Activated CD8-positive, alpha-beta memory T cell treated with anti-CD3 and anti-CD28 coated beads, Interleukin-2, amount 50 U/mL, for 24 hours (primary cell): ENCODE results near the gene NHLRC4.

ENCODE experiments used
- DNase-seq: peaks from one replicate; pipeline ENCODE4 v3.0.0-alpha.2; 2020; ENCODE audit errors: extremely low read depth

The NHLRC4 gene

DNA sequence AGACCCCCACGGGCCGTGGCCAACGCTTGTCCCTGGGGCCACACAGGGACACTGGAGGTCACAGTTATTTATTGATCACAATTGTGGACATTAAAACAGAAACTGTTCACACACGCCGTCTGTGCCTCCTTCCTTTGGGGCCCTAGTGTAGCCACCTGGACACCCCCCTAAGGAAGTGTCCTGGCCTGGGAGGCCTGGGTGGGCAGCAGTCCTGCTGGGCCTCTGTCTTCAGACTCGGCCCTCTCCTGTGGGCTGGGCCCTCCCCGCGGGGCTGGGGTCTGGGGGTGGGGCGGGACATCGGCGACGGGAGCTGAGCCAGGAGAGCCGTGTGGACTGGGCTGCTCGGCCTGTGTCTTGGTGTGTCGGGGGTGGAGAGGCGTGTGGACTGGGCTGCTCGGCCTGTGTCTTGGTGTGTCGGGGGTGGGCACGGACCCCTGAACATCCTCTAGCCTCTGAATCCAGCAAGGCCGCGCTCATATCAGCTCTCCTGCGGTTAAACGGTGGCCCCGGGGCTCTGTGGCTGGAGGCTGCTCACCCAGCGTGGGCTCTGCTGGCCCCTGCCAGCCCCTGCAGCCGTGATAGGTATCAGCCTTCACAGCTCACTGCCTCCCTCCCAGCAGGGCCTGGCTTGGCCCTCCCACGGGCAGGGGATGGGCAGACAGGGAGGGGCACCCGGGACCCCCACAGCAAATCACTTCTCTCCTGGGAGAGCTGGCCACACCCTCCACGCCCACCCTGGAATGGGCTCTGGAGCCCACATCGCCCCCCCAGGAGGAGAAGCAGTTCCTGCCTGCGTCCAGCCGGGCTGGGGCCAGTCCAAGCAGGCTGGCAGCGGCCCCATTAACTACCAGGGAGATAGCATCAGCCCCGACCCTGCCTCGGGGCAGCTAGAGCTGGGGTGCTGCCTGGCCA, 1.1 kb upstream of the NHLRC4 start:
- DNase-seq = no peak

GRCh38 chr16:567373-568256, 810 bp downstream of the NHLRC4 start:
- DNase-seq = no peak

- no peak for DNase-seq
Observed at GRCh38 chr16:568401-569258, 1.8 kb downstream of the NHLRC4 start.

DNA sequence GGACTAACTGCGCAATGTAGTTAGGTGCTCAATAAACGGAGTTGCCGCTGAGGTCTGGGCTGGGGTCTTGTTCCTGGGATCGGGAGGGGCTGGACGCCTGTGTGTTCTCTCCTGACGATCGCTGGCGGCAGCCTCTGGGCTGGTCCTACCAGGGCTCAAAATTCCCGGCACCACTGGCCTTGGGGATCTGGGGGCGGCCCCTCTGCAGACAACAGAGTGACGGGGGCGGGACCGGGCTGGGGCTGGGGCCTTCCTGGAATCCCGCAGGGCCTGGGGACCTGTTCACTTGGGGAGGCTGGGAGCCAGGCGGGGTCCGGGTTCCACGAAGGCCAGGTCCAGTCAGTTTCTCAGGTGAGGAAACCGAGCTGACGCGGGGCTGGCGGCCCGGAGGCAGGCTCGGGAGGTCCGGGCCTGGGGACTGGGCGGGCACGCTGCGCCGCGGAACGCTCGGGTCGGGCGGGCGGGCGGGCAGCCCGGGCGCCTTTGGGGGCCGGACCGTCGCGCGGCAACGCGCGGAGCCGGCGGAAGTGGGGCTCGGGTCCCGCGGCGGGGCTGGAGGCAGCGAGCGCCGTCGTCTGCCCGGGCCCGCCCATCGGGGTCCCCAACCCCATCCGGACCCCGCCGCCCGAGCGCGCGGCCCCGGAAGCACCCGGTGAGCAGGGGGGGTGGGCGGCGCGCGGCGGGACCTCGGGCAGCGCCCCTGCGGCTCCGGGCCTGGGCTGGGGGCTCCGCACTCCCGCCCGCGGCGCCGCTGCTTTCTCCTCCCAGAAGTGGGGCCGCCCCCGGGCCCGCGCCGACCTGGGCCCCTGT, 2.8 kb downstream of the NHLRC4 start, which contains the start of gene PIGQ:
PIGQ (plus strand) TSS at position 524 of the 810 bp plus-strand sequence. CDS start 4,107 bp downstream, outside the sequence.
- DNase-seq = peak; percentile 15

DNA sequence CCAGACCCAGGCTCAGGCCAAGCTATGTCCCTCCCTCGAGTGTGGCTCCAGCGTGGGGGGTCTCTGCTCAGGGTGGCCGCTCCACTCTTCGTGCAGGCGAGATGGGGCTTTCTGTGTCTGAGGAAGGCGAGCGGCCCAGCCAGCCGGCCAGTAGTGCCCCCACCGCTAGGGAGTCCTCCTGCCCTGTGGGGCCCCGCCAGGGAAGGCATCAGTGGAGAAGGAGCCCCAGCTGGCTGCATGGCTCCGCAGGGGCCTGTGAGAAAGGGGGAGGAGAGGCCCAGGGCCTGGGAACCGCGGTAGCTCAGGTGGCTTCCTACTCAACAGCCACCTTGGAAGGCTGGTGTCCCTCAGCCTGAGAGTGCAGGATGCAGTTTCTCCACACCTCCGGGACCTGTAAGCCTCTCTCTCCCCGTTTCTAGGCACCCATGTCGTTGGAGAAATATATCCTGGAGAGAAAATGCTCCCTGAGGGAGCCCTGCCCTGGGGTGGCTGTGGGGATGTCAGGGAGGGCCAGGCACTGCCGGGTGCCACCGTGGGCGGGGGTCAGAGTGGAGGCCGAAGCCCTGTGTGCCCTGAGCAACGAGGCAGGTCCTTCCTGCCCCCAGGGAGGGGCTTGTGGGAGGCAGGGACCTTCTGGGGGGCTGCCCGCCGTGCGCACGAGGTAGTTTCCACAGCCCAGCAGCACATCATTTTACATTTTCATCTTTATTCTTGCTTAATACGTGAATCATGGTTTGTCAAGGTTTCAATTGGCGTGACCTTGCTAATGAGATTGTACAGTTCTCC, 6.3 kb downstream of the NHLRC4 start:
- DNase-seq = no peak

DNA sequence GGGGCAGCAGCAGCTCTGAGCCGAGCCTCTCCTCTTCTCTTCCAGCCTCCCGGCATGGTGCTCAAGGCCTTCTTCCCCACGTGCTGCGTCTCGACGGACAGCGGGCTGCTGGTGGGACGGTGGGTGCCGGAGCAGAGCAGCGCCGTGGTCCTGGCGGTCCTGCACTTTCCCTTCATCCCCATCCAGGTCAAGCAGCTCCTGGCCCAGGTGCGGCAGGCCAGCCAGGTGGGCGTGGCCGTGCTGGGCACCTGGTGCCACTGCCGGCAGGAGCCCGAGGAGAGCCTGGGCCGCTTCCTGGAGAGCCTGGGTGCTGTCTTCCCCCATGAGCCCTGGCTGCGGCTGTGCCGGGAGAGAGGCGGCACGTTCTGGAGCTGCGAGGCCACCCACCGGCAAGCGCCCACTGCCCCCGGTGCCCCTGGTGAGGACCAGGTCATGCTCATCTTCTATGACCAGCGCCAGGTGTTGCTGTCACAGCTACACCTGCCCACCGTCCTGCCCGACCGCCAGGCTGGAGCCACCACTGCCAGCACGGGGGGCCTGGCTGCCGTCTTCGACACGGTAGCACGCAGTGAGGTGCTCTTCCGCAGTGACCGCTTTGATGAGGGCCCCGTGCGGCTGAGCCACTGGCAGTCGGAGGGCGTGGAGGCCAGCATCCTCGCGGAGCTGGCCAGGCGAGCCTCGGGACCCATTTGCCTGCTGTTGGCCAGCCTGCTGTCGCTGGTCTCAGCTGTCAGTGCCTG, 7.4 kb downstream of the NHLRC4 start:
- DNase-seq = no peak

GRCh38 chr16:575354-576196, 8.8 kb downstream of the NHLRC4 start:
- no peak for DNase-seq

DNA sequence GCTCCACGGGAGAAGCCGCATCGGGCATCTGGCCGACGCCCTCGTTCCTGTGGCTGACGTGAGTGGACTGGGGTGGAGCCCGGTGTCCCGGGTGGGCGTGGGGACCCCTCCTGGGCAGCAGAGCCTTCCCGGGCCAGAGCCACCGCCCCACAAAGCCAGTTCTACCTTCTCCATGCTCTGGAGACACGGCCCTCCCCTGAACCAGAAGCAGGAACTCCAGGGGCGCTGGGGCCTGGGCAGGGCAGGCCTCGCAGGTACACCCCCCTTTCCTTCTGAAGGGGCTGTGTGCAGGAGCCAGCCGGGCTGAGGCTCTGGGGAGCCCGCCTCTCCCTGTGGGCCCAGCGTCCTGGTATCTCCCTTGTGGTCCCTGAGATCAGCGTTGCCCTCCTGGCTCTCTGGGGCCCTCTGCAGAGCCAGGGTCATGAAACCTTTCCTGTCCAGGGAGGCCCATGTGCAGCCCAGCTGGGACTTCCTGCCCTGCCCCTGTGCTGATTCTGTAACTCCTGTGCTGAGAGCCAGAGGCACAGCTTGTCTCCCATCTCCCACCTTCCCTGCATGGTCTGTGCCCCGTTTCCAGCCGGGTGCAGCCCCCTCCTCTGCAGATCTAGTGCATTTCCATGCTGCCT, 9.5 kb downstream of the NHLRC4 start:
- DNase-seq = no peak

GRCh38 chr16:576823-577201, 10.0 kb downstream of the NHLRC4 start:
- DNase-seq = no peak

DNA sequence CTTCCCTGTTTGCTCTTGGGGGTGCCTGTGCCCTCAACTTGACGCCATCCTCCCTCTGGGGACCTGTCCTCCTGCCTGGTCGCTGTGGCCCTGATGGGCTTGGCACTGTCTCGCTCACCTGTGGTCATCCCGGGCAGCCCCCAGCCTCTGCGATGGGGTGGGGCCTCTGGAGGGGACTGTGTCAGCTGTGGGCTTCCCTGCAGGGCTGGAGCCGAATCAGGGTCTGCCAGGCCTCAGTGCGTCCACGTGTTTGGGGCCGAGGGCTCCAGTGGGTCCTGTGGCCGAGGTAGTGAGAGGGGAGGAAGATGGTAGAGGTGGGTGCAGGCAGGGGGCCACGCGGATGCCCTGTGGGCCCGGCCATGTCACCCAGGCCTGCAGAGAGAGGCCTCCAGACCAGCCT, 11.0 kb downstream of the NHLRC4 start:
- no peak for DNase-seq

GRCh38 chr16:578232-578869, 11.5 kb downstream of the NHLRC4 start:
- DNase-seq = no peak

DNA sequence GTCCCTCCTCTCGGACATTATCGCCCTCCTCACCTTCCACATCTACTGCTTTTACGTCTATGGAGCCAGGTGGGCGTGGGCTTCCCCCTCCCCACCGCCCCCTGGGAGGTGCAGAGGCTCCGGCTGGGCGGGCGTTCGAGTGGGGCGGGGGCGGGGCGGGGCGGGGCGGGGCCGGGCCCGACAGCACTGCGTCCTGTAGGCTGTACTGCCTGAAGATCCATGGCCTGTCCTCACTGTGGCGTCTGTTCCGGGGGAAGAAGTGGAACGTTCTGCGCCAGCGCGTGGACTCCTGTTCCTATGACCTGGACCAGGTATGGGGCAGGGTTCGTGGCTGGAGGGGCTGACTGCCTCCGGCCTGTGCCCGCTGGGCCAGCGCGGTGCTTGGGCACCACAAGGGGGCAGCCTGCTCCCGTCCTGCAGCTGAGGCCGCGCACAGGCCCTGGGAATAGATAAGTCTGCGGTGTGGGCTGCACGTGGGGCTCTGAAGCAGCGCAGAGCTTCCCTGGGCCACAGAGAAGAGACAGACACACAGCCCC, 12.1 kb downstream of the NHLRC4 start:
- DNase-seq = no peak

DNA sequence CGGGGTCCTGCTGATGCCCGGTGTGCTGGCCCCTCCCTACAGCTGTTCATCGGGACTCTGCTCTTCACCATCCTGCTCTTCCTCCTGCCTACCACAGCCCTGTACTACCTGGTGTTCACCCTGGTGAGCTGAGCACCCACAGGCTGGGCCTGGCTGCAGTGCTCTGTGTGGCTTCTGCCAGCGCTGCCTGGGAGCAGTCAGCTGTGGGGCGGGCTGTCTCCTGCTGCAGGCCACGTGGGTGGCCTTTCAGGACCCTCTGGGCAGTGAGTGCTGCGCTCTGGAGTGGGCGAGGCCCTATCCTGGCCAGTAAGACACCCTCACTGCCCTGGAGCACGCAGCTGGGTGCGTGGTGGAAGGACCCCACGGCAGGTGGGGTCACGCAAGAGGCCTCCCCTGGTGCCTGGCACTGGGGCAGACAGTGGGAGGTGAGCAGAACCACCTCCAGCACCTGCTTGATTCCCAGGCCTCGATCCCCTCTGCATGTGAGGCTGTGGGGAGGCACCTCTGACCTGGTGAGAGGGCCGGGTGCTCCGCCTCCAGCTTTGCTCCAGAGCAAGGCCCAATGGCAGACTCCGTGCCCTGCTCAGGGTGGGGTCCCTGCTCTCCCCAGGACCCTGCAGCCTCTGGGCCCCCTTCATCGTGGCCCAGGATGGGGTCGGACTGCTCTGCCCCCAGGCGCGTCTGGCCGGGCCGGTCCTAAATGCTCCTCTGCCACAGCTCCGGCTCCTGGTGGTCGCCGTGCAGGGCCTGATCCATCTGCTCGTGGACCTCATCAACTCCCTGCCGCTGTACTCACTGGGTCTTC, 13.5 kb downstream of the NHLRC4 start:
- no peak for DNase-seq

- no peak for DNase-seq
Observed at GRCh38 chr16:580946-581498, 14.2 kb downstream of the NHLRC4 start.

- no peak for DNase-seq
Observed at GRCh38 chr16:582218-582613, 15.4 kb downstream of the NHLRC4 start.
